Effector CD4-positive, alpha-beta T cell (primary cell): ENCODE data around the gene COTL1.

Source experiments
- DNase-seq: peaks from one replicate; pipeline ENCODE4 v3.0.0-alpha.2; 2020

COTL1 gene

DNA sequence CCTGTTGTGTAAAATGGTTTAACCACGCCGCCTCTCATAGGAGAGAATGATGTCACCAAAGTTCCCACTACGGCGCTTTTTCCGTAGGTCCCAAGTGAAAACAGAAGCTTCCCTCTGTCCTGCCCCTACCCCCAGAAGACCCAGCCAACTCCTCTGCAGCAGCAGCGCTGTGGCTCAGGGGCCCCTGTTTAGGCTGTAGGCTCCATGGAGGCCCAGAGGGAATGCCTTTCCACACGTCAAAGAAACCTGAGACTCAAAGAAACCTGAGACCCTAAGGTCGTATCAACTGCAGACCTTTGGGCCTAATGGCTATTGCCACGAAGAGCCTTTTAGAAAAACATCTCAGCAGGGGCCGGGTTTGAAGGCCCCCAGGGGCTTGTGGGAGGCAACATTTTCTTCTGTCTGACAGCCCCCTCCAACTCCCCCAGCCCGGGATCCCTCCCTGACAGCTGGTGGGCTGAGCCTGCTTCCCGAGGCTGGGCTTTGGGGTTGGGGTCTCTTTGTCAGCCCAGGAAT, 70.3 kb downstream of the COTL1 start:
- DNase-seq = no peak

- no peak for DNase-seq
Observed at GRCh38 chr16:84546669-84547545, 71.0 kb downstream of the COTL1 start.

GRCh38 chr16:84545114-84545737, 72.7 kb downstream of the COTL1 start:
- no peak for DNase-seq

DNA sequence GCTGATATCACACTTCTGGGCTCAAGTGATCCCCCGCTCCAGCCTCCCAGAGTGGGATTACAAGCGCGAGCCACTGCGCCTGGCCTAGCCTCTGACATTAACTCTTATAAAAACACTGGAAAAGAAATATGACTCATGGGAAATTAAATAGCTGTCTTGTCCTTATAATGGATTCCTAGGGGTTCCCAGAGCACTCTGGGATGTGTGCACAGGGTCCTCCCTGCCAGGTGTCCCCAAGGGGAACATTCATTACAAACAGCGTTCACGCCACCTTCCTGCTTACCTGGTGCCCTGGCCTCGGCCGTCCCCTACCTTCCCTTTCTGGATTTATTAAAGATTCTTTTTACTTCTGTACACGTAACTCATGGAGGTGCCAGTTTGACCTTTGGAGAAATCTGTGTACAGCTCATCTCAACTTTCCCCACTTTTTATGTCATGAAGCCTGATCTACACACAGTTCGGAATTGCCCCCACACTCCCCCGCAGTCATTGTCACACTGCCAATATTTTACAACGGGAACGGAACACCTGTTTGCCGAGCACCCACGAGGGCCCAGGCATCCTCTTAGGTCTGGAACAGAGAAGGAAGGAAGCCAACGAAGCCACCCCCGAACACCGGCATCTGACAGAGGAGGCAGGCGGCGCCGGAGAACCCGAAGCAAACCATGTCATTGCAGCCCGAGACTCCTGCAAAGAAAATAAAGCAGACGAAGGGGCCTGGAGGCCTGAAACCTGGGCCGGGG, 73.7 kb downstream of the COTL1 start:
- DNase-seq = no peak

DNA sequence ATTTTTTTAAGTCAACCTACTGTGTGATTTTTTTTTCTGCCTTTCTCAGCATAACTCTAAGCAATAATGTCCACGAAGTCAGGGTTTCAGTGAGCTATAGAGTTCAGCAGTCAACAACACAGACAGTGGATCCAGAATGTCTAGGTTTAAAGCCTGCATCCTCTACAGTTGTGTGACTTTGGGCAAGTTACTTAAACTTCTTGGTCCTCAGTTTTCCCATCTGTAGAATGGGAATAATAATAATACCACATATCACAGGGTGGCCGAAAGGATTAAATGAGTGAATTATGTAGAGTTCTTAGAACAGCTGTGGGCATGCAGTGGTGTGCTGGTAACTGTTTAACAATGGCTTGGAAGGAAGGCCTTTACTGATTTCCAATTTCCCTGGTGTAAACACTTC, 74.6 kb downstream of the COTL1 start:
- no peak for DNase-seq

DNA sequence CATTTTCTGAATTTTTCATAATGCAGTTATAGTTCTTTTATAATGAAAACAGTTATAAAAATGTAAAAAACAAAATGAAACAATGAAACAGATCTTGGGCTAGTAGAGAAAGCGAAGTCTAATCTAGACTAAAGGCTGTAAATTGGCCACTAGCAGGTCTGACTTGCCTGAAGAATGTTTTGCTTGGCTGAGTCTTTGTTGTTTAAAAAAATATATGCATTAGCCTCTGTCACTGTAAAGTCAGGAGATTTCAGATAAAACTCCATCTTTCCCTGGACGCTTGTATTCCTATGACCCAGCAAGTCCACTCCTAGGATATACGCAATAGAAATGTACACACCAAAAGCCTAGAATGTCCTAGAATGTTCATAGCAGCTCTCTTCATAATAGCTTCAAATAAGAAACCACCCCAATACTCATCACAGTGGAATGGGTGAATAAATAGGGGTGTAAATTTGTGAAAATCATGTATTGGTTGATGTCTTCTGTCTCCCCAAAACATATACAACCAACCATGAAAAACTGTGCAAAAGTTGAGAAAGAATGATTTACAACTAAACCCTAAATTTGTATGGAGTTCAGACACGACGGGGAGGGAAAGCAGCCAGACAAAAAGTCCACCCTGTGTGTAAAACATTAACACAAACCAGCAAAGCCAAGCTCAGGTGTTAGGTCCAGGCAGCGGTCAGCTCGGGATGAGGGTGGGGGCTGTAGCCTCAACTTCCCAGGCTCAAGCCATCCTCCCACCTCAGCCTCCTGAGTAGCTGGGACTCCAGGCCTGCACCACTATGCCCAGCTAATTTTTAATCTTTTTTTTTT, 75.7 kb downstream of the COTL1 start:
- DNase-seq = no peak

GRCh38 chr16:84540194-84540593, 77.7 kb downstream of the COTL1 start:
- no peak for DNase-seq

DNA sequence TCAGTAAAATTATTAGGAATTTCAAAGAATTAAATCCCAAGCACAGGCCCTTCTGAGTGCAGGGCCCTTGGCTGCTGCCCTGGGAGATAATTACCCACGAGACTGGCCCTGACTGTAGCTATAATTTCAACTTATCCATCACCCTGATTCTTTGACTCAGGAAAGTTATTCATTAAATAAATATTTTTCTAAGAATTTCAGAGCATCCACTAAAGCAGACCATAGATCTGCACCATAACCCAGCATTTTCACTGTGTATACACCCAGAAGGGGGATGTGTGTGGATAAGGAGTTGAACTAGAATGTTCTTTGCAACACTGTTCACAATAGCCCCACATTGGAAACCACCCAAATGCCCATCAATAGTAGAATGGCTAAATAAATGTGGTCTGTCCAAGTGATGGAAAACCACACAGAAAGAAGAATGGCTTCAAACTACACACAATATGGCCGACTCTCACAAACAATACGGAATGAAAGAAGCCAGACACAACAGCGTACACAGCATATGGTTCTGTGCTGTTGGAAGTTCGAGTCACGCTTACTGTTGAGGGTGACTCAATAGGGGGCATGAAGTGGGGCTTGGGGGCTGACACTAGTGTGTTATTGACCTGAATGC, 79.5 kb downstream of the COTL1 start:
- DNase-seq = no peak

- no peak for DNase-seq
Observed at GRCh38 chr16:84537491-84538151, 80.3 kb downstream of the COTL1 start.

- no peak for DNase-seq
Observed at GRCh38 chr16:84535851-84536250, 82.0 kb downstream of the COTL1 start.

- DNase-seq = no peak
Observed at GRCh38 chr16:84535408-84535807, 82.5 kb downstream of the COTL1 start.

DNA sequence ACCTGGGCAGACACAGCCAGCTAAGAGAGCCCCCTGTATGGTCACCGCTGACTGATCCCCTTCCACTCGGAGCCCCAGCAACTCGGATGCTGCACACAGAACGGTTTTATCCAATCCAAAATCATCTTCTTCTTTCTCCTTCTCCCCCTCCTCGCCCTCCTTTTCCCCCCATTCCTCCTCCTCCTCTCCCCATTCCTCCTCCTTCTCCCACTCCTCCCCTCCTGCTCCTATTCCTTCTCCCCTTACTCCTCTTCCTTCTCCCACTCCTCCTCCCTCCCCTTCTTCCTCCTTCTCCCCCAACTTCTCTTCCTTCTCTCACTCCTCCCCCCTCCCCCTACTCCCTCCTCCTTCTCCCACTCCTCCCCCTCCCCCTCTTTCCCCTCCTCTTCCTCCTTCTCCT, 83.1 kb downstream of the COTL1 start:
- no peak for DNase-seq

GRCh38 chr16:84532855-84533486, 84.9 kb downstream of the COTL1 start:
- no peak for DNase-seq

DNA sequence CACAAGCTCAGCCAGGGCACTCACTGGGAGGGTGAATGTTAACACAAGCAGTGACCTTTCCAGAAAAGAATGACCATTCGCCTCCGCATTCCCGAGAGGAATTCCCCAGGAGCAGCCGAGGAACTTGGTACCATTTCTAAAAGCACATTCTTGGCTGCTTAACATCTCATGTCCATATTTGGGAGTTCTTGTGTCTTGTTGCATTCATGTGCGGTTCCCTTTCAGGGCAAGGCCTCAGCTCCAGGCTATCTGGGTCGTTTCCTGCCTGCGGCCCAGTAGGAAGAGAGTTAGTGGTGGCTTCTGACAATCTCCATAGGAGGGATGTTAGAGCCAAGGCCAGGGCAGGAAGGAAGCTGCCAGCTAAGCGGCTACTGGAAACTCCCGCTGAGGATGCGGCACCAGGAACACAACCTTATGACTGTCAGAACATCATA, 85.6 kb downstream of the COTL1 start:
- no peak for DNase-seq

DNA sequence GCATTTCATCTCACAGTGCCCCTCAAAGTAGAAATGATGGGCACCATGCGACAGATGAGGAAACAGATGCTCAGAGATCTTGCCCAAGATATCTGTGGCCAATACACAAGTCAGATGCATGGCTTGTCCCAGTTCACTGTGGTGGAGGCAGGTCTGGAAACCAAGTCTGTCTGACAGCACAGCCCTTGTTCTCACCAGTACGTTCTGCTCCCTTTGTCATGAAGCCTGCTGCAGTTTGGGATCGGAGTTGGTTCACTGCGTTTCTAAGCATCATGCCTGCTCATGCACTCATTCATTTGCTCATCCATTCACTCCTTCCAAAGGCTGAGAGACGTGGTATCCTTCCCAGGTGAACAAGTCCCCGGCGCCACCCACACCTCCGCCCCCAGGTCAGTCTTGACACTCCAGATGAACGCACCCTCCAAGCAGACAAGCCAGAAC, 86.2 kb downstream of the COTL1 start:
- DNase-seq = no peak

- no peak for DNase-seq
Observed at GRCh38 chr16:84530590-84530989, 87.3 kb downstream of the COTL1 start.

DNA sequence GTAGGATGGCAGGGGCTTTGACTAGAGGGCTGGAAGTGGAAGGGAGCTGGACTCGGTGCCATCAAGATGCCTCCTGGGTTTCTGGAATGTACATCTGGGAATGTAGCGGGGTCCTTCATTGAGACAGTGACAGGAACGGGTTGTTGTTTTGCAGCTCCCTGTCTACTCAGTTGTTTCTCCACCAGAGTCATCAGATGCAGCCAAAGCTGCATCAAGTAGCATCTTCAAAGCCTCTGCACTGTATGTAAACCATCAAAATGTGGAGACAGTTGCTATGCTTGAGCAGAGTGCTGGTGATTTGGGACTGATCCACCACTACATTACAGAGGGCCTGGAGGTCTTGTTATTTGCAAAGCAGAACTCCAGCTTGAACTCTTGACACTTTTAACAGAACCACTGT, 88.3 kb downstream of the COTL1 start:
- no peak for DNase-seq

GRCh38 chr16:84528322-84528721, 89.6 kb downstream of the COTL1 start:
- no peak for DNase-seq

DNA sequence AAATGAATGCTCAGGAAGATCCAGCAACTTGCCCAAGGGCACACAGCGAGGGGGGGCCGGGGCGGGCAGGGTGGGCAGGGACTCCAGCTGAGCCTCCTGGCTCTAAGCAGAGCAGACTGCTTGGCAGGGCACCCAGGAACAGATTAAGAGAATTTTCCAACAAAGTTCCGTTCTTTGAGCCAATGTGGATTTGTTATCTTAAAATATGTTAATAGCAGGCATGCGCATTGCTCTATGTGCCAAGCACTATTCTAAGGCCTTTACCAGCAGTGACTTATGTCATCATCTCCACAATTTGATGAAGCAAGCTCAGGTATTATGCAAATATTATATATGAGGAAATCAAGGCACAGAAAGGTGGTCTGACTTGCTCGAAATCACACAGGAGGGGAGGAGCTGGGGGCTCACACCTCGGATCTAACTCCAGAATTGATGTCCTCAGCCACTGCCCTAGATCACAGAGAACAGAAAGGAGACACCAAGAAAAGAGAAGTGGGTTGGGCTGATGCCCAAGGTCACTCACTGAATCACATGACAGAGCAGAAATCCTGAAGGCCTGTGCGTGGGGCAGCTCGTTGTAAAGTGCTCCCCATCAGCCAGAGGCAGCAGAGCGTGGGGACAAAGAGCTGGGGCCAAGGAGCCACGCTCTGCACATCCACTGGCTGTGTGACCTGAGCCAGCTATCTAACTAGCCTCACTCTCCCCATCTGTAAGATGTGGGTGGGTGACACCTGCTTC, 90.2 kb downstream of the COTL1 start:
- no peak for DNase-seq
